HepG2 (cell line): ENCODE measurements around the gene AIP.

ENCODE experiments used
- KDM5B ChIP-seq: sonication (generic); formaldehyde crosslinking; IDR thresholded peaks from 2 replicates; pipeline ENCODE4 v1.4.0; 2020; ENCODE audit warnings: missing genetic modification reagents, mild to moderate bottlenecking, borderline replicate concordance
- MIER2 ChIP-seq: IDR thresholded peaks from 2 replicates; pipeline ENCODE4 v1.6.1; 2016; ENCODE audit warnings: missing biosample characterization, missing genetic modification reagents
- RAD21 ChIP-seq: fragments of 450-650 bp; formaldehyde crosslinking; IDR thresholded peaks from 2 replicates; pipeline ENCODE4 v1.5.0; 2020; ENCODE audit warnings: mild to moderate bottlenecking
- TCF7L2 ChIP-seq: IDR thresholded peaks from 2 replicates; pipeline ENCODE4 v1.6.1; 2011; ENCODE audit warnings: mild to moderate bottlenecking, low read depth, low read length, moderate library complexity

GRCh38 chr11:67452141-67452952 is 30.5 kb upstream of the AIP start, which contains the start of gene GPR152:
- TF ChIP-seq RAD21 (CRISPR knock-in tag) (no peak), MIER2 (no peak), KDM5B (no peak), TCF7L2 (no peak)
